Stimulated activated CD8-positive, alpha-beta memory T cell treated with anti-CD3 and anti-CD28 coated beads, Interleukin-7, amount 100 ng/mL, for 1 hour (primary cell): ENCODE data around the gene CXCL3.

Source experiments
- DNase-seq, 2 donors: peaks; one replicate each; pipeline ENCODE4 v3.0.0-alpha.2; 2020; ENCODE audit warnings: low read depth in 2 of 2

Gene CXCL3

DNA sequence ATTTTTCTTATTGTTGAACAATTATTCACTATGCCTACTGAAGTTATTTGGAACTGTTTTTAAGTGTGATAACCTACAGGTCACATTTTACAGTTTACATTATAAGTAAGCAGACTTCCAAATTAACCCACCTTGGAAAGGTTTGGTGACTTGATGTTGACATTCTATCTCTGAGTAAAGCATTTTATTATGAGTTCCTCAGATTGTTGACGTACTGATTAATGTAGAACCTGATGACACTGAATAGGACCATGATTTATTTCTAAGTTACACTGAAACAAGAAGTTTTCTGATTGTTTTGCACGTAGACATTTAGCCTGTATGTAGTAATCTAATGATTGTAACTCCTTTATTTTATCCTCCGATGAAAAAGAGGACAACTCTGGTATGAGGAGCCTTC lies 17.0 kb upstream of the CXCL3 start:
- no peak for DNase-seq

- DNase-seq: no peak
Observed at GRCh38 chr4:74055096-74055495, 16.6 kb upstream of the CXCL3 start.

DNA sequence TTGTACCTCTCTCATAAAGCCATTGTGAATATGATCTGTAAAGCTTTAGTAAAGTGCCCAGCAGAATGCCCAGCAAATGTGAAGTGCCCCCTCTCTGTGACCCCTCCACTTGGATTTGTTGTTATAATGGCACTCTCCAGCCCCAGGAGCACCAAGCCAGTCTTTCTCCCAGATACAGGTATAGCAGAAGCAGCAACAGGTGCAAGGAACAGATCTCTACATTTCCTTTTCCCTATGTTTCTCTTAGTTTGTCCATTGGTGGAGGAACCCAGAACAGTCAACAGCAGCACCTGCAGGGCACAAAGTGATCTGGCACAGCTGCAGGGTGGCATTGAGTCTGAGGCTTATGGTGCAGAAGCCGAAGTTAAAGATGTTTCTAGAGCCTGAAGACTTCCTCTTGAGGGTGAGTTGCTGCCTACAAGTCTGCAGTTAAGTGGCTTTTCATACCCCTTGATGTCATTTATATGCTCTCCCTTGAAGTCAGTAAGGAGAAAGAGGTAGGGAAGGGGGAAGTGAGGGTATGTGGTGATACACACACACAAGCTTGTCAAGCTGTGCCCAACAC lies 16.1 kb upstream of the CXCL3 start:
- DNase-seq: no peak

- no peak for DNase-seq
Observed at GRCh38 chr4:74047152-74047551, 8.7 kb upstream of the CXCL3 start.

GRCh38 chr4:74045772-74046171 lies 7.3 kb upstream of the CXCL3 start:
- DNase-seq: no peak

DNA sequence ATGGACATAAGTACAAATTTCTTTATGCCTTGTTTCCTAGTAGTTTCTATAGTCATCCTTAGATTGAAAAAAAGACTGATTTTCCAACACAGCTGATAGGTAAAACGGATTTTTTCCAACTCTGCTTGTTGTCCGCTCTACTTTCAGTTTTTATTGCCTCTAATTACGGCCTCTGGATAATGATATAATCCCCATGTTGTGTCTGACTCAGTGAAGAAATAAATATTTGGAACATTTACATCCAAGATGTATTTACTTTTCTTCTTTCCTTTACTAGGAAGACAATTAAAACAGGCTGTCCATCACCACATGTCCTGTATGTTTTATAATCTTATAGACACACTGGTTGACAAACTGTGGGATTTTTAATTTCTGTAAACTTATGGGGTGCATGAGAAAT lies 6.8 kb upstream of the CXCL3 start:
- no peak for DNase-seq

DNA sequence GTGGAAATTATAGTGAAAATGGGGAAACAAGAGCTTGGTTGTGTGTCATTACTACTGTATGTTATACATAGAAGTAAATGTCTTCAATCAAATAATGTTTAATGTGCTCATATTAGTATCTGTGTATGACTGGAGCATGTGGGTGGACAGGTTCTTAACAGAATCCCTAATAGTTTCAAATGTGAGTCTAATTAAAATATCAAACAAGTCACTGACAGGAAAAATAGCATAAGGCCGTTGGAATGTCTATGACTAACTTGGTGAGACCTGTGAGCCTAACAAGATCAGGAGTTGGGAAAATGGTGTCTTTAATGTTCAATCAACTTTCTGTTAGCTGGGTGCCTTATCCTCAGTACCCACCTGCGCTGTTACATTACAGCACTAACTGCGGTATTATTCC lies 6.2 kb upstream of the CXCL3 start:
- no peak for DNase-seq

DNA sequence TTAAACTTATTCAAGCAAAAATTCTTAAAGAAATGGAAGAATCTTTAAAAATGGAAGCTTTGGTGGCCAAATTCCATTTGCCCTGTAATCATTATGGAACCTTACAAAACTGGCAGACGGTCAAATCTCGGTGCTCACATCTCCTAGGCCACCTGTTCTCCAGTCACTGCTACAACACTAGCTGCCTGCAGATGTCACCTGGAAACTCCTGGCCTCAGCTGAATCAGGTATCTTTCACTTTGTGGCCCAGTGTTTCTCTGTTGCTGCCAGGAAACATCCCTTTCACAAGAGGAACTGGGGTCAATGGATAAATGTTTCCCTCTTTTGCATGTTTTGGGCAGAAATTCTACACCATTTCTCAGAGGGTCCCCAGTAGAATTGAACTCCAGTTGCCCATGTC lies 4.2 kb upstream of the CXCL3 start:
- DNase-seq: no peak

- no peak for DNase-seq
Observed at GRCh38 chr4:74041418-74041817, 2.9 kb upstream of the CXCL3 start.

DNA sequence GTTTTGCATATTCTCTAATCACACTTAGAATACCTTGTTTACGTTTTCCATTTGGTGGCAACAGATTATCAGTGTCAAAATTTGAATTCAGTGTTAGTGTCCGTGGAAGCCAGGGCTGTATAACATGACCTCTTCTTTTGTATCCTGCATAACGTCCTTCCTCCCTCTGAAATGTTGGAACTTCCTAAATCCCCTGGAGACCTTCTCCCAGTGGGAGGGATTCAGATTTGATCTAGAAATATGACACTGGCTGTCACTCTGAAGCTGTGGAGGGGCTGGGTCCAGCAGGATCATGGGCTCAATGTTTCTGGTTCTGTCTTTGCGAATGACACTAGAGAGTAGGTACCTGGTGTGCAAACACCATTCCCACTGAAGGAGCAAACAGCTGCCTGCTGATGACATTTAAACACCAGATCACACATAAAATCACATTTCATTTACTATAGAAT lies 850 bp upstream of the CXCL3 start:
- no peak for DNase-seq

DNA sequence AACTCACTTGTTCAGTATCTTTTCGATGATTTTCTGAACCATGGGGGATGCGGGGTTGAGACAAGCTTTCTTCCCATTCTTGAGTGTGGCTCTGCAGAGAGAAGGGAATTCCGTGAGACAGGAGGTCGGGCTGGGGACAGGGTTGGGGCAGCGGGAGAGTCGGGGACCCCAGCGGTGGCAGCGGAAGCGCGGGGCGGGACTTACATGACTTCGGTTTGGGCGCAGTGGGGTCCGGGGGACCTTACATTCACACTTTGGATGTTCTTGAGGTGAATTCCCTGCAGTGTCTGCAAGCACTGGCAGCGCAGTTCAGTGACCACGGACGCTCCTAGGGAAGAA lies 434 bp downstream of the CXCL3 start:
- no peak for DNase-seq

- no peak for DNase-seq
Observed at GRCh38 chr4:74037076-74037955, 1.2 kb downstream of the CXCL3 start.

DNA sequence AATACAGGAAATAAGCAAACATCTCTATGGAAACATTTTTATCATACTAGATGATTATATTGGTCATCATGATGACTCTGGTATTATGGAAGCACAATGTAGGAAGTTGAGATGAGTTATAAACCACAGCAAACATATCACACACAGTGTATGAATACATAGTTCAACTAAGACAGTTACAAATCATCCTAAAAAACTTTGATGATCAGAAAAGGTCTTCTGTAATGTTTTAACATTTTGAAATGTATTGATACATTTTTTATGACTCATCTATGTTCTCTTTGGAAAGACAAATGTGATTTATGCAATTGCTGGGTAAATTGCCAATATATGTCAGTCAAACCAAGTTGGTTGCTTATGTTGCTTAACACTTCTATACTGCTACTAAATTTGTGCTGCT lies 4.8 kb downstream of the CXCL3 start:
- no peak for DNase-seq

DNA sequence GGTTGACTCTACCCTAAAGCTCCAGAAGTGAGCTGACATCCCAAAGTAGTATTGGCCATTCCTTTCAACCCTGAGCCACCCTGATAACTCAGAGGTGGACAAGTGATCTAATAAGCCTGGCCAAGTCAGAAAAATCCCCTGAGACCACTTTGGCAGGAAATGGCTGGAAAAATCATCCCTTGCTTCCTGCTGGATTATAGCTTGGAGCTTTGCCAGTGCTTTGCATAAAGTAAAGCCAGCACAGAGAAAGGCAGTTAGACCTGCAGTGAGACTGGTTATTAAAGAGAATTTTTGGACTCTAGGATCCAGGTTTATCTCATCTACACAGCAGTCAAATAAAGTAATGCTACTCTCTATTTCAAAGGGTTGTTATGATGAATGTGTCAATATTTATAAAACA lies 6.4 kb downstream of the CXCL3 start:
- DNase-seq: no peak

DNA sequence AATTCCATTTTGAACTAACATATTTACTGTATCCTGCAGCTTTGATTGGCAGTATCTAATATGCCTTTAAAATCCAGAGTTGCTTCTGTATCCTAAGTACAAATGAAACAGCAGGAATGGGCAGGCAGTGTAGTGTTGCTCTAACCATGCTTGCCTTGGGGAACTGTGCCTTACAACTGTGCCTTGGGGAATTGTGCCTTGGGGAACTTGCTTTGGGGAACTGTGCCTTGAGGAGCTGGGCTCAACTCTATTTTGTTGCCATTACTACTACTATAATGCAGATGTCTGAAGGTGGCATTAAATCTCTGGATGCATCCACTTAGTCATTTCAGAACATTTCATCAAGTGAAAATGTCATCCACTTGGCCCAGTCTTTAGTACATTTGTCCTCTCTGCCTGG lies 6.9 kb downstream of the CXCL3 start:
- DNase-seq: no peak

DNA sequence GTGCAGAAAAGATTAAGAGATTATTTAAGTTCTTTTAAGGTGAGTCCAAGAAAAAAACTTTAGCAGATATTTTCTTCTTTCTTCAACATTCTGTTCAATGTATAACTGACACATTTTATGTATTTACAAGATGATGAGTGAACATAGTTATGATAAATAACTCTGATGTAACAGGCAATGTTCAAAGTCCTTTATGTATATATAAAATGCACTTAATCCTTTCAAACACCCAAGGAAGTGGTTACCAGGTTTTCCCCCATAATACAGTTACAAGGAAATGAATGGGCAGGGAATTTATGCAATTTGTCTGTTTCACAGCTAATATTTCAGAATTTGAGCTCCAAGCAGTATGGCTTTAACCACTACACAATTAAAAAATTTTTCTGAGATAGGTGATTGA lies 8.2 kb downstream of the CXCL3 start:
- DNase-seq: no peak

DNA sequence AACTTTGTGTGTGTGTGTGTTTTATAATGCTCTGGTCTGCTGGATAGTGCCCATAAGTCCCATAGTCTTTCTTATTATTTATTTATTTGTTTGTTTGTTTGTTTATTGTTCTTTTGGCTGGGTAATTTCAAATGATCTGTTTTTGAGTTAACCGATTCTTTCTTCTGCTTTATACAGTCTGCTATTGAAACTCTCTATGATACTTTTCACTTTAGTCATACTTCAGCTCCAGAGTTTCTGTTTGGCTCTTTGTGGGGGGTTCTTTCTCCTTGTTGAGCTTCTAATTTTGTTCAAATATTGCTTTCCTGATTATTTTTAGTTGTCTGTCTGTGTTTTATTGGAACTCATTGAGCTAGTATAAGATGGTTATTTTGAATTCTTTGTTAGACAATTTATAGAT lies 10.0 kb downstream of the CXCL3 start:
- DNase-seq: no peak

GRCh38 chr4:74023709-74024108 lies 14.8 kb downstream of the CXCL3 start:
- DNase-seq: no peak

GRCh38 chr4:74021601-74022000 lies 16.9 kb downstream of the CXCL3 start:
- DNase-seq: no peak

- DNase-seq: no peak
Observed at GRCh38 chr4:74018771-74019170, 19.7 kb downstream of the CXCL3 start.

DNA sequence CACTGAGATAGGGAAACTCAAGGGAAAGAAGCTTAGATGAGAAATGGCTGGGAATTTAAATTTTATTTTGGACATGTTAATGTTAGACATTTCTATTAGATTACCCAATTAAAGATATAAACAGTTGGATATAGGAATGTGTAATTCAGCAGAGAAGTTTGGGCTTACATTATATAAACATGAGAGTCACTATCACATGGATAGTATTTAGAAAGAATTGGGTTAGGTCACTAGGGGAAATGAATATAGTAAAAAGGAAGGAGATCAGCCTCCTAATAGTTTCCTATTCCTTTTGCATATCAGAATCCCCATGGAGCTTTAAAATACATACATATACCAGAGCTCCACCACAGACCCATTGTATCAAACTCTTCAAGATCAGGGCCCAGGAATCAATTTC lies 20.4 kb downstream of the CXCL3 start:
- DNase-seq: no peak

- DNase-seq: no peak
Observed at GRCh38 chr4:74016068-74016467, 22.4 kb downstream of the CXCL3 start.

DNA sequence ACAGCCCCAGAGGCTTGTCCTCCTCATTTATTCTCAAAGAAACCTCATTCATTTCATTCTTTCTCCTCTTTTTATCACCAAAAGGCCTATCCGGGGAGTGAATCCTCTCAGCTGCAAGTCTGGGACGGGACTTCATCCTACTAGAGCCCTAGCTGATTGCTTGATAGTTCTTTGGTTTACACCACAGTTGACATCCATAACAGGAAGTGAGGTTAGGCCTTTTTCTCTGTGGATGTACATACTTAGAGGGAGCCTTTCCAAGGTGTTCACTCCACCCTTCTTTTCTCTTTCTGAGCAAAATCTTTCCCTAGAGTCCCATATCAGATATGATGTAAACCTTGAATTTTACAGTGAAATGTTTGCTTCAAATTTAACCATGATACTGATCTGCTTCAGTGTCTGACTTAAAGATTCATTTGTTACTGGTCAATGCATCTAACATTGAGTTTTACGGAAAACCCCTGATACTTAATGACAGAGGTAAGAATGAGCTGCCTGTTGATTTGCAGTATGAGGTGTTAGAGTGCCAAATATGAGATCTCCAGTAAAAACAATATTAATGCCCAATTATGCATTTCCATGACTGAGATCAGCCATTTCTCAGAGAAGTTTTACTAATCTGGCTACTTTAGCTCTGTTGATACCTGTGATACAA lies 23.2 kb downstream of the CXCL3 start:
- no peak for DNase-seq
